Prostate gland (tissue), 2 donors: ENCODE measurements around the gene CAD. TPM values are rescaled to one million over a fixed set of nuclear protein-coding genes. Genes with fewer than 3 reads are reported as not detected.

Experiments used
- DNase-seq: peaks from one replicate; pipeline ENCODE4 v3.0.0-alpha.2; 2019; ENCODE audit warnings: low spot score
- H3K27ac ChIP-seq, 2 donors: fragments of 200-600 bp; sonication (generic); 2 replicates each; pipeline ENCODE4 v1.5.1; 2017 to 2019
- H3K27me3 ChIP-seq: fragments of 200-600 bp; sonication (generic); replicated peaks from 2 replicates; pipeline ENCODE4 v1.5.1; 2019; ENCODE audit not compliant: insufficient read depth
- H3K36me3 ChIP-seq, 2 donors: fragments of 200-600 bp; sonication (generic); 1 replicate in 1 of 2; 2 replicates in 1 of 2; pipeline versions ENCODE4 v1.5.1 to v1.8.1; 2017 to 2019
- H3K4me1 ChIP-seq: fragments of 200-600 bp; sonication (generic); replicated peaks from 2 replicates; pipeline ENCODE4 v1.5.1; 2019
- H3K4me3 ChIP-seq, 2 donors: fragments of 200-600 bp; sonication (generic); 2 replicates each; pipeline ENCODE4 v1.5.1; 2017 to 2019
- H3K9me3 ChIP-seq: fragments of 200-600 bp; sonication (generic); 2 replicates; pipeline ENCODE4 v1.5.1; 2017
- CTCF ChIP-seq, 4 experiments: fragments of 200-600 bp in 2 of 4; fragments of 450-650 bp in 2 of 4; sonication (generic) in 2 of 4; IDR thresholded peaks; 1 replicate in 3 of 4; 2 replicates in 1 of 4; pipeline ENCODE4 v1.5.1; 2016 to 2019; ENCODE audit warnings: antibody characterized with exemption in 4 of 4, mild to moderate bottlenecking in 2 of 4, moderate library complexity in 2 of 4
- POLR2A ChIP-seq: fragments of 450-650 bp; IDR thresholded peaks from one replicate; pipeline ENCODE4 v1.6.1; 2016; ENCODE audit warnings: antibody characterized with exemption, mild to moderate bottlenecking
- POLR2AphosphoS5 ChIP-seq: sonication (generic); formaldehyde crosslinking; IDR thresholded peaks from one replicate; pipeline ENCODE4 v1.6.1; 2017; ENCODE audit warnings: antibody characterized with exemption
- WGBS: methylation state at CpG from one replicate; pipeline ENCODE4 v1.1.5; 2018; 5-methylcytosine and 5-hydroxymethylcytosine counted together
- intact Hi-C: fragments of 100-400 bp; cut with DNase I; formaldehyde crosslinking; loops from one replicate; pipeline ENCODE4 v1.14.2; 2022
- total RNA-seq, 2 donors: library from RNA; depleted of rRNA; stranded (reverse); fragments of >200 nt; gene quantifications; one replicate each; pipeline ENCODE4 v1.1.0, GENCODE V29; 2016

CAD gene
- total RNA-seq, 2 donors from 2014 or later, result 16.0 to 63.6 TPM

GRCh38 chr2:27284996-27285395, 67.8 kb downstream of the CAD start:
- no peaks in the 10 kb centered on the region for H3K27me3 ChIP-seq
- no peak overlapping the region for H3K4me3 ChIP-seq
- no peak for TF ChIP-seq CTCF (IDR thresholded peaks at IDR 0.05)
- TF ChIP-seq POLR2A, result no peak
- TF ChIP-seq POLR2AphosphoS5, result no peak
- no peaks in the 10 kb centered on the region for H3K4me1 ChIP-seq
- H3K9me3 ChIP-seq, result no peaks in the 10 kb centered on the region
- intact Hi-C loops, result loop anchor here (5.0 to 10.0 kb wide), 2 partner anchors 188 to 320 kb away; no protein-coding TSS in a partner anchor
- 84% methylated on average over 1 of the region's 1 CpG for WGBS
- no peaks in the 10 kb centered on the region for H3K36me3 ChIP-seq
- H3K27ac ChIP-seq, result no peak overlapping the region
- DNase-seq, result no peak

- Histone ChIP-seq H3K9me3 (no peaks in the 10 kb centered on the region), H3K27ac (no peak overlapping the region), H3K27me3 (no peaks in the 10 kb centered on the region), H3K4me3 (no peak overlapping the region), H3K36me3 (no peaks in the 10 kb centered on the region), H3K4me1 (no peaks in the 10 kb centered on the region)
- no peak for DNase-seq
- no peak for TF ChIP-seq POLR2A
- no peak for TF ChIP-seq CTCF (IDR thresholded peaks at IDR 0.05)
- WGBS, result 84% methylated on average over 6 of the region's 6 CpGs
- intact Hi-C loops, result loop anchor here (10.0 kb wide), 1 partner anchor 321 kb away; no protein-coding TSS in a partner anchor
Measured at GRCh38 chr2:27285481-27285880, 68.3 kb downstream of the CAD start.

GRCh38 chr2:27288610-27289009, 71.4 kb downstream of the CAD start:
- no peaks in the 10 kb centered on the region for H3K9me3 ChIP-seq
- 7% methylated on average over 3 of the region's 3 CpGs for WGBS
- no peaks in the 10 kb centered on the region for H3K4me1 ChIP-seq
- no peaks in the 10 kb centered on the region for H3K36me3 ChIP-seq
- intact Hi-C loops, result loop anchor here (10.0 kb wide), 1 partner anchor 324 kb away; no protein-coding TSS in a partner anchor
- H3K4me3 ChIP-seq, result no peak overlapping the region
- H3K27ac ChIP-seq, result no peak overlapping the region
- DNase-seq, result no peak
- H3K27me3 ChIP-seq, result no peaks in the 10 kb centered on the region
- TF ChIP-seq CTCF (IDR thresholded peaks at IDR 0.05) (no peak), POLR2AphosphoS5 (peak; percentile 22), POLR2A (no peak)

GRCh38 chr2:27290549-27290948, 73.4 kb downstream of the CAD start:
- Histone ChIP-seq H3K27me3 (no peaks in the 10 kb centered on the region), H3K27ac (no peak overlapping the region), H3K4me3 (no peak overlapping the region), H3K4me1 (no peaks in the 10 kb centered on the region), H3K36me3 (no peaks in the 10 kb centered on the region), H3K9me3 (no peaks in the 10 kb centered on the region)
- intact Hi-C loops, result no loop called here
- WGBS, result 89% methylated on average over 5 of the region's 5 CpGs
- DNase-seq, result no peak
- TF ChIP-seq POLR2A (no peak), CTCF (IDR thresholded peaks at IDR 0.05) (no peak), POLR2AphosphoS5 (no peak)

- intact Hi-C loops, result no loop called here
- no peaks in the 10 kb centered on the region for H3K4me1 ChIP-seq
- H3K36me3 ChIP-seq, result no peaks in the 10 kb centered on the region
- TF ChIP-seq POLR2AphosphoS5, result no peak
- 55% methylated on average over 6 of the region's 6 CpGs for WGBS
- H3K9me3 ChIP-seq, result no peaks in the 10 kb centered on the region
- H3K4me3 ChIP-seq, result no peak overlapping the region
- no peak overlapping the region for H3K27ac ChIP-seq
- DNase-seq, result no peak
- no peaks in the 10 kb centered on the region for H3K27me3 ChIP-seq
Measured at GRCh38 chr2:27291865-27292264, 74.7 kb downstream of the CAD start.

Other genes with a start within 250 kb of the CAD start
- 10 to 100 TPM; 12.0 to 28.9 TPM for gene MAPRE3, start 246.7 kb upstream of the CAD start, total RNA-seq
- gene TMEM214, start 184.4 kb upstream of the CAD start, total RNA-seq, result 10 to 100 TPM; 44.5 to 75.9 TPM
- 10 to 100 TPM; 31.9 to 87.1 TPM for gene AGBL5, start 165.7 kb upstream of the CAD start, total RNA-seq
- 100 to 1,000 TPM; 246 to 317 TPM for gene OST4, start 145.7 kb upstream of the CAD start, total RNA-seq
- 100 to 1,000 TPM in 1 of 2 donors, 10 to 100 TPM in 1; 39.8 to 149 TPM for gene EMILIN1, start 138.8 kb upstream of the CAD start, total RNA-seq
- gene KHK, start 130.6 kb upstream of the CAD start, total RNA-seq, result 1 to 10 TPM in 1 of 2 donors, under 1 TPM in 1; 0.91 to 7.0 TPM
- gene CGREF1, start 98.2 kb upstream of the CAD start, total RNA-seq, result 10 to 100 TPM in 1 of 2 donors, 1 to 10 TPM in 1; 4.9 to 10.7 TPM
- gene ABHD1, start 93.6 kb upstream of the CAD start, total RNA-seq, result 1 to 10 TPM; 4.1 to 7.0 TPM
- gene PREB, start 82.7 kb upstream of the CAD start, total RNA-seq, result 10 to 100 TPM; 74.0 to 88.9 TPM
- 1 to 10 TPM in 1 of 2 donors, not detected in 1; 1.1 TPM for gene PRR30, start 78.0 kb upstream of the CAD start, total RNA-seq
- gene TCF23, start 68.4 kb upstream of the CAD start, total RNA-seq, result 1 to 10 TPM in 1 of 2 donors, not detected in 1; 8.5 TPM
- gene ATRAID, start 5.3 kb upstream of the CAD start, total RNA-seq, result 100 to 1,000 TPM; 217 to 222 TPM
- 10 to 100 TPM; 23.9 to 65.2 TPM for gene SLC5A6, start 5.1 kb upstream of the CAD start, total RNA-seq
- gene SLC30A3, start 45.7 kb downstream of the CAD start, total RNA-seq, result 100 to 1,000 TPM in 1 of 2 donors, not detected in 1; 102 TPM
- 10 to 100 TPM in 1 of 2 donors, not detected in 1; 16.1 TPM for gene DNAJC5G, start 58.1 kb downstream of the CAD start, total RNA-seq
- 10 to 100 TPM in 1 of 2 donors, 1 to 10 TPM in 1; 2.8 to 17.9 TPM for gene TRIM54, start 65.1 kb downstream of the CAD start, total RNA-seq
- 10 to 100 TPM in 1 of 2 donors, 1 to 10 TPM in 1; 4.2 to 11.2 TPM for gene UCN, start 91.1 kb downstream of the CAD start, total RNA-seq
- 10 to 100 TPM; 82.5 to 90.3 TPM for gene MPV17, start 105.7 kb downstream of the CAD start, total RNA-seq
- gene GTF3C2, start 139.4 kb downstream of the CAD start, total RNA-seq, result 10 to 100 TPM; 41.2 to 66.1 TPM
- 10 to 100 TPM; 46.9 to 51.8 TPM for gene EIF2B4, start 153.0 kb downstream of the CAD start, total RNA-seq
- gene SNX17, start 153.2 kb downstream of the CAD start, total RNA-seq, result 100 to 1,000 TPM; 127 to 134 TPM
- gene ZNF513, start 163.4 kb downstream of the CAD start, total RNA-seq, result 10 to 100 TPM in 1 of 2 donors, 1 to 10 TPM in 1; 9.0 to 22.0 TPM
- gene PPM1G, start 192.2 kb downstream of the CAD start, total RNA-seq, result 10 to 100 TPM; 57.2 to 65.4 TPM
- 10 to 100 TPM; 42.9 to 83.4 TPM for gene NRBP1, start 211.3 kb downstream of the CAD start, total RNA-seq
- 100 to 1,000 TPM in 1 of 2 donors, 10 to 100 TPM in 1; 31.4 to 147 TPM for gene KRTCAP3, start 225.0 kb downstream of the CAD start, total RNA-seq